DMS53 (cell line): ENCODE data around the gene OR7C1.
"Not testable (repeated sequence)": the region's sequence is repeated elsewhere in the genome, so short reads cannot be mapped to it uniquely, and the experiment has no call there.

ENCODE experiments used
- DNase-seq: peaks from one replicate; lab custom pipeline; 2025; lab: John Stamatoyannopoulos, UW

OR7C1 gene

GRCh38 chr19:14835011-14835410, at the start of gene OR7C1, which contains the start of gene OR7A5:
Gene OR7C1 (minus strand): TSS chr19:14835185. CDS start chr19:14800136, 35,049 bp downstream.
Gene OR7A5 (minus strand): TSS chr19:14835185. CDS start chr19:14828241, 6,944 bp downstream.
- DNase-seq = no peak

DNA sequence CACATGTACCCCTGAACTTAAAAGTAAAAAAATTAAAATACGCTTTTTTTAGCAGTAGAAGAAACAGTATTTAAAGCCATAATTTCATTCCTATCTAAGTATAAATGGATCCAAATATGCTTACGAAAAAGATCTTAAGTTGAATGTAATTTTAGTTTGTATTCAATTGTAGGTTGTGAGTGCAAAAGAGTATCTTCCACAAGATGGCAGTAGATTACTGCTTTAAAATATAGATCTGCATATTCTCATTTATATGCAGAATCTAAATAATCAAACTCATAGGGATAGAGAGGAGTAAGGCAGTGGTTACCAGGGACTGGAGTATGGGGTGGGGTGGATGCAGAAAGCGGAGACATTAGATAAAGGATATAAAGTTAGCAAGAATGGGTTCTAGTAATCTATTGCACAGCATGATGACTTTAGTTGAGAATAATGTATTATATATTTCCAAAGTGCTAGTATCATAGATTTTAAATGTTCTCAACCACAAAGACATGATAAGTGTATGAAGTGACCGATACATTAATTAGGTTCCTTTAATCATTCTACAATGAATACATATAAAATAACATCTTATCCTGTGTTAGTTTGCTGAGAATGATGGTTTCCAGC, 36.7 kb upstream of the OR7C1 start:
- peak; percentile 19 for DNase-seq

DNA sequence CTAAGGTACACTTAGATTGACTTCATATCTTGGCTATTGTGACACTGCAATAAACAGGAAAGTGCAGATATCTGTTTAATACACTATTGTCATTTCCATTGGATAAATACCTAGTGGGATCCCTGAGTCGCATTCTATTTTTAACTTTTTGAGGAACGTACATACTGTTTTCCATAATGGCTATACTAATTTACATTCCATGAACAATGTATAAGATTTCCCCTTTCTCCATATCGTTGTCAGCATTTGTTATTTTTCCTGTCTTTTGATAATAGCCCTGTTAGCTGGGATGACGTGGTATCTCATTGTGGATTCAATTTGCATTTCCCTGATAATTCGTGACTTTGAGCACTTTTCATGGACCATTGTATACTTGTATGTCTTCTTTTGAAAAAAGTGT, 33.5 kb upstream of the OR7C1 start:
- no peak for DNase-seq

GRCh38 chr19:14848822-14849221, 13.8 kb upstream of the OR7C1 start, which contains the start of gene OR7A10:
Gene OR7A10 (minus strand): TSS chr19:14848922. CDS start chr19:14841877, 7,045 bp downstream.
- DNase-seq = no peak

GRCh38 chr19:14843578-14843977, 8.6 kb upstream of the OR7C1 start:
- no peak for DNase-seq

DNA sequence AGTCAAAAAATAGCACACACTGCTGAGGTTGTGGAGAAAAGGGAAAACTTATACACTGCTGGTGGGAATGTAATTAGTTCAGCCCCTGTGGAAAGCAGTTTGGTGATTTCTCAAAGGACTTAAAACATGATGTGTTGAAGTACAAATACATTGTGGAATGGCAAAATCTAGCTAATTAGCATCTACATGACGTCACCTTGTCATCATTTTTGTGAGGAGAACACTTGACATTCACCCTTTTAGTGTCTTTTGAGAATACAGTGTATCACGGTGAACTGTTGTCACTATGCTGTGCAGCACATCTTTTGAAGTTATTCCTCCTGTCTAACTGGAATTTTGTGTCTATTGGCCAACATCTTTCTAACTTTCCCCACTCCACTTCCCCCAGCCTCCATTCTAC, 8.2 kb upstream of the OR7C1 start:
- DNase-seq = no peak

- peak; percentile 42 for DNase-seq
Measured at GRCh38 chr19:14840206-14840605, 5.2 kb upstream of the OR7C1 start.

DNA sequence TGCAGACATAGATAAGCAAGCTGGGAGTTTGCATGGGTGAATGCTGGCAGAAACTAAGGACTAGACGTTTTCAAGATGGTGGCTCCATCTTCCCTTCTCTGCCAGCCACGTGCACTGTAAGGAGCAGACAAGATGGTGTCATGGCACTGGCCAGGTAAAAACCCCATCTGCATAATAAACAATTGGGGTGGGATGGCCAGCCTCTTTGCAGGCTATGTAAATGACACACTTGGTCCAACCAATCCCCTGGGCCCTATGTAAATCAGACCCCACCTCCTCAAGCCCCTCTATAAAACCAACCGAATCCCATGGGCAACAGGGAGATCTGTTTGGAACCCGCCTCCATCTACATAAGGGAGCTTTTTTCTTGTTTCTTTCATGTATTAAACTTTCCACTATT, 2.4 kb upstream of the OR7C1 start:
- DNase-seq = no peak

DNA sequence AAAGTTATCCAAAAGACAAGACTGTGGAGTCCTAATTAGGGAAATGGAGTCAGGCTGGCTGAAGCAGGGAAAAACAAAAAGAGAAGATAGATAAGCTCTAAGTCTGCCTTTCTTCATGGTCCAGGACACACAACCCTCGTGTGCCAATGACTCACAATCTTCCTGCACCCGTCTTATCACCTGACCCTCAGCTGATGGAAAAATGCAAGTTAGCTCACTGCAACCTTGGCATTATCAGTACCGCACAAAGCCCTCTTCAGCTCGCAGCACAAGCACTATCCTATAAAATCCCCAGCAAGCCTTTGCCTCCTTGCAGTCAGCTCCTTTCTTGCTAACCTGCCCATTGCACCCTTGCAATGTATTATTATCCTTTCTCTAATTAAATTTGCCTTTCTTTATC, 4.3 kb downstream of the OR7C1 start:
- no peak for DNase-seq

DNA sequence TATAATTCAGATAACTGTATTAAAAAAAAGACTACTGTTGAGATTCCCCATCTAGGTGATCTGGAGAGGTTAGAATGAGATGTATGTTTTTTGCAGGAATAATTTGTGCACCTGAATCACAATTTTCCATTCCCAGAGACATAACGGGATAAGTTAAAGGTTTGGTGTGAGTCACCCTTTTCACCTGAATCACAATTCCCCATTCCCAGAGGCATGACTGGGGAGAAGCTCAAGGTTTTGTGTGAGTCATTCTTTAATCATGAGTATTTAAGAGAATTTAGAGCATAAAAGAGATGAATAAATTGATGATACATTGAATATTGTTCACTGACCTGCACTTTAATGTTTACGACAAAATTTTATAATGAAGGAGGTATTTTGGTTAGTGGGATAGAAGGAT, 9.0 kb downstream of the OR7C1 start:
- no peak for DNase-seq

GRCh38 chr19:14821937-14822336, 13.0 kb downstream of the OR7C1 start:
- no peak for DNase-seq

DNA sequence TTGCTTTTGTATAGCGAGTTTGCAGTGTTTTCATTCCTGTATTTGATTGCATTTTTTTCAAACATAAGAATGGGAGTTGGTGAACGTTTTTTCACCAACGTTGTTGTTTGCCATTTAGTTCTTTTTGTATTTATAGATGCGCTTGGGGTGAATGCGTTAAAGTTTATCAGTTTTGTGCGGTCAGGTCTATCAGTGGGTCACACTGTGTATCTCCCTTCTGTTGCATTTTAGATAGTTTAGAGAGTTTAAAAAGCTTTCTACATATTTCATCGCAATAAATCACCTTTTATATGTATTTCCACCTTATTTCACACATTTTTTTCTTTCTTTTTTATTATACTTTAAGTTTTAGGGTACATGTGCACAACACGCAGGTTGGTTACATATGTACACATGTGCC, 16.4 kb downstream of the OR7C1 start:
- no peak for DNase-seq

- no peak for DNase-seq
Measured at GRCh38 chr19:14817052-14817451, 17.9 kb downstream of the OR7C1 start.

GRCh38 chr19:14814982-14815652, 19.9 kb downstream of the OR7C1 start:
- no peak for DNase-seq

- DNase-seq = no peak
Measured at GRCh38 chr19:14809272-14810057, 25.5 kb downstream of the OR7C1 start.

GRCh38 chr19:14804765-14805164, 30.2 kb downstream of the OR7C1 start:
- DNase-seq = no peak

DNA sequence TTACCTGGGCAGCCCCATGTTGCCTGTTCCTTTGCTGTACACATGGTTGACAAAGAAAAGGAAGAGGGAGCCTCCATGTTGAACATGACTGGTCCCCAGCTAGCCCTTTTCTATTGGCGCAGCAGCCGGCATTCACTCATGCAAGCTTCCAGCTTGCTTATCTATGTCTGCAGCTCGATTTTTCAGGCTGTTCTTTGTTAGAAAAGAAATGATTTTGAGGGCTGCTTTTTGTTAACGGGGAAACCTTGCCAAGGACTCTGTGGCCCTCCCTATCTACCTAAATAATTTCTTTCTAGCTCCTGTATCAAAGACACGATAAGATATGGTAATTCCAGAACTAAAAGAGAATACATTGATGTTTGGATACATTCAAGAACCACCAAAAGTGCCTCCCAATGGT, 36.2 kb downstream of the OR7C1 start:
- DNase-seq = no peak

DNA sequence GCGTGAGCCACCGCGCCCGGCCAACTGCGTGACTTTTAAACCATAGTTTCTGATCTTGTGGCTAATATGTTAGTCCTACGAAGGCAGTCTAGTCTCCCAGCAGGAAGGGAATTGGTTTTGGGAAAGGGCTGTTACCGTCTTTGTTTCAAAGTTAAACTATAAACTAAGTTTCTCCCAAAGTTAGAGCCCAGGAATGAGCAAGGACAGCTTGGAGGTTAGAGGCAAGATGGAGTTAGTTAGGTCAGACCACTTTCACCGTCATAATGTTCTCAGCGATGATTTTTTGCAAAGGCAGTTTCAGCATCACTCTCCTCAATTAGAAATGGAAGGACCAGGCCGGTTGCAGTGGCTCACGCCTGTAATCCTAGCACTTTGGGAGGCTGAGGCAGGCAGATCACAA, 39.0 kb downstream of the OR7C1 start:
- DNase-seq = no peak

GRCh38 chr19:14795078-14795721, 39.8 kb downstream of the OR7C1 start:
- no peak for DNase-seq

DNA sequence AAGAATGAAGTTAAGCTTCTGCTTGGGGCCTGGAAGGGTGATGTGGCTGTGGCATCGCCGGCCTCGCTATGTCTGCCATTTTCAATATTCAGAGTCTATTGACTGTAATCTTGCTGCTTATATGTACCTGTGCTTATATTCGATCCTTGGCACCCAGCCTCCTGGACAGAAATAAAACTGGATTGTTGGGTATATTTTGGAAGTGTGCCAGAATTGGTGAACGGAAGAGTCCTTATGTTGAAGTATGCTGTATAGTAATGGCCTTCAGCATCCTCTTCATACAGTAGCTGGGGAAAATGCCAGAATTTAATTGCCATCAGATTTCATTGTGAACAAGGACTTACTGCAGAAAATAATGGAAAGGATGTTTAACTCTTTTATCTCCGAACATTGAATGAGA, 42.7 kb downstream of the OR7C1 start:
- not testable (repeated sequence) for DNase-seq

DNA sequence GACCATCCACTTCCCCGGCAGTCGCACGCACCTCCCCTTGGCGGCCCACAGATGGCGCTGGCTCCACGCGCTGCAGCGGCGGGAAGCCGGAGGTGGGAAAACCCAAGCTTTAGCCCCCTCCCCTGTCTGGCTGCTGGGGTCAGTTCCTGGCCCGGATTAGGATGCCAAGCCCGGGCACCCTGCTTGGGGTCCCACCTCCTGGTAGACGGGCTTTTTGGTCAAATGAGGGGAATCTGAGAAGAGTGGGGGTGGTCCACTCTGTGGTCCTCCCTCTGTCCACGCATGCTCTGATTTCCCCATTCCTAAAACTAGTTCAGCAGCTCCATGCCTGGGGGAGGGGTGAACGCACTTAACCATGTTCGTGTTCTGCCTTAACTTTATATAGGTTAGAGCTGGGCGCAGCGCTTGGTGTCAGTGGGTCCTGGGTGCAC, 48.5 kb downstream of the OR7C1 start:
- no peak for DNase-seq

- DNase-seq = not testable (repeated sequence)
Measured at GRCh38 chr19:14785102-14785793, 49.7 kb downstream of the OR7C1 start.
